ENCODE results near the gene A2M. TPM values are rescaled to one million over a fixed set of nuclear protein-coding genes. Genes with fewer than 3 reads are reported as not detected.

A2M gene
- total RNA-seq, 1 experiment from 2014 or later: 1.2 TPM

DNA sequence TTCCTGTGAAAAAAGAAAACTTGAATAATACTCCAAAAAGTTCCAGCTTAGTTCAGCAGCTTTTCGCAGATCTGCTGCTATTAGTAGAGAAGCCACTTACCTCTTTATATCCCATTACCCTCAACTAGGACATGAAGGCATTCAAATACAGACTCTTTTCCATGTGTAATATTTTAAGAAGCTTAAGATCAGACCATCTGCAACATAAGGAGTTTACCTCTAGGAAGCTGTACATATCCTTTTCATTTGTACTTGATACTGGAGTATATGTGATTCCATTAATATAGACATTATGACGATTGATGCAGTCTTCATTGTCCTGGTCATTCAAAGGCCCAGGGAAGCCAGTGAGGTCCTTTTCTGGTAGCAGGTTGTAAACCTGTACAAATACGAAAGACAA lies 20.4 kb downstream of the A2M start:
- H2BK20ac ChIP-seq (ENCODE audit: low read depth, low read length, poor library complexity, severe bottlenecking): no peak overlapping the region

More for the DNA sequence above, 20.4 kb downstream of the A2M start:
- H4K5ac ChIP-seq (ENCODE audit: insufficient read length, low read depth, low read length): no peak overlapping the region
- no peak overlapping the region for H2AFZ ChIP-seq (ENCODE audit: low read length)
- H2AK5ac ChIP-seq (ENCODE audit: insufficient read length, low read length): no peak overlapping the region
- H3K9me3 Mint-ChIP-seq: no peaks in the 10 kb centered on the region
- no peak overlapping the region for H2BK5ac ChIP-seq (ENCODE audit: insufficient read length, low read length)
- H4K8ac ChIP-seq (replicated peaks; ENCODE audit: insufficient read length, low read depth, low read length): no peak overlapping the region
- H3T11ph ChIP-seq (ENCODE audit: low read length): no peak overlapping the region
- no peak overlapping the region for H3K18ac ChIP-seq (ENCODE audit: insufficient read length, low read depth, low read length)
- no peaks in the 10 kb centered on the region for H3K9me3 ChIP-seq (ENCODE audit: control insufficient read depth, low read depth, low read length)
- no peak overlapping the region for H3K14ac ChIP-seq (ENCODE audit: insufficient read depth, low read length)
- H3K4ac ChIP-seq (ENCODE audit: low read depth, low read length): no peak overlapping the region
- H3K79me2 ChIP-seq (ENCODE audit: insufficient read depth, low read length): no peaks in the 10 kb centered on the region
- H3K27me3 ChIP-seq (ENCODE audit: insufficient read depth, low read length): no peaks in the 10 kb centered on the region
- H3K27me3 Mint-ChIP-seq (ENCODE audit: low read depth): no peaks in the 10 kb centered on the region; the same call in 1 of the 2 replicates
- no peaks in the 10 kb centered on the region for H4K20me1 ChIP-seq (ENCODE audit: control insufficient read depth, insufficient read depth, insufficient read length)
- no peaks in the 10 kb centered on the region for H3K79me1 ChIP-seq (ENCODE audit: insufficient read depth, low read depth, low read length, poor library complexity, severe bottlenecking)
- H3K4me1 Mint-ChIP-seq: peaks cover 3 to 4% of the 10 kb centered on the region in 2 experiments; a peak in 2 of 4 replicates
- H3K23me2 ChIP-seq (ENCODE audit: insufficient read length, low read depth, low read length, poor library complexity, severe bottlenecking): no peaks in the 10 kb centered on the region
- H3K27ac Mint-ChIP-seq: no peak overlapping the region
- no peak overlapping the region for H3K4me3 Mint-ChIP-seq
- no peak overlapping the region for H3K23ac ChIP-seq (ENCODE audit: insufficient read length, low read depth, low read length)
- no peak for DNase-seq
- no peak overlapping the region for H3K56ac ChIP-seq (ENCODE audit: insufficient read length, low read depth, low read length)
- no peak overlapping the region for H2BK12ac ChIP-seq (ENCODE audit: insufficient read length, low read depth, low read length)
- no peak overlapping the region for H4K91ac ChIP-seq (ENCODE audit: insufficient read length, low read depth, low read length)
- no peak overlapping the region for H3K9ac ChIP-seq (ENCODE audit: extremely low read depth, insufficient read length, low read length)
- H3K4me1 ChIP-seq (ENCODE audit: insufficient read depth, low read length): no peaks in the 10 kb centered on the region
- H3K4me2 ChIP-seq (ENCODE audit: insufficient read depth, insufficient read length, low read length): no peak overlapping the region
- H2BK15ac ChIP-seq (ENCODE audit: low read depth, low read length): no peak overlapping the region
- H2BK120ac ChIP-seq (ENCODE audit: low read depth, low read length, poor library complexity, severe bottlenecking): no peak overlapping the region
- TF ChIP-seq, protein P1, sequence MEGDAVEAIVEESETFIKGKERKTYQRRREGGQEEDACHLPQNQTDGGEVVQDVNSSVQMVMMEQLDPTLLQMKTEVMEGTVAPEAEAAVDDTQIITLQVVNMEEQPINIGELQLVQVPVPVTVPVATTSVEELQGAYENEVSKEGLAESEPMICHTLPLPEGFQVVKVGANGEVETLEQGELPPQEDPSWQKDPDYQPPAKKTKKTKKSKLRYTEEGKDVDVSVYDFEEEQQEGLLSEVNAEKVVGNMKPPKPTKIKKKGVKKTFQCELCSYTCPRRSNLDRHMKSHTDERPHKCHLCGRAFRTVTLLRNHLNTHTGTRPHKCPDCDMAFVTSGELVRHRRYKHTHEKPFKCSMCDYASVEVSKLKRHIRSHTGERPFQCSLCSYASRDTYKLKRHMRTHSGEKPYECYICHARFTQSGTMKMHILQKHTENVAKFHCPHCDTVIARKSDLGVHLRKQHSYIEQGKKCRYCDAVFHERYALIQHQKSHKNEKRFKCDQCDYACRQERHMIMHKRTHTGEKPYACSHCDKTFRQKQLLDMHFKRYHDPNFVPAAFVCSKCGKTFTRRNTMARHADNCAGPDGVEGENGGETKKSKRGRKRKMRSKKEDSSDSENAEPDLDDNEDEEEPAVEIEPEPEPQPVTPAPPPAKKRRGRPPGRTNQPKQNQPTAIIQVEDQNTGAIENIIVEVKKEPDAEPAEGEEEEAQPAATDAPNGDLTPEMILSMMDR (conservative IDR thresholded peaks at IDR 0.05): no peak
- no CpG with 5 or more reads among the region's 3 CpGs for WGBS (ENCODE audit: extremely low coverage, insufficient read length, low lambda C conversion rate)
- H3K27ac ChIP-seq (ENCODE audit: insufficient read length, low read depth, low read length): no peak overlapping the region
- no peaks in the 10 kb centered on the region for H3K36me3 Mint-ChIP-seq (ENCODE audit: insufficient read depth in 1 of 3, low read depth in 3 of 3)

Data from H9 (cell line).